H9 (cell line): Measurements from ENCODE around the gene MYBPC2. TPM values are rescaled to one million over a fixed set of nuclear protein-coding genes. Genes with fewer than 3 reads are reported as not detected.

Source experiments
- DNase-seq: peaks from one replicate; pipeline ENCODE4 v3.0.0-alpha.2; 2017
- H2AFZ ChIP-seq: one replicate; pipeline ENCODE4 v1.6.1; 2013; ENCODE audit warnings: mild to moderate bottlenecking, low read length, control low read depth, moderate library complexity
- H2AK5ac ChIP-seq: 2 replicates; pipeline ENCODE4 v1.6.1; 2013; ENCODE audit warnings: low read length, control low read depth, mixed read lengths; ENCODE audit not compliant: insufficient read length
- H2BK120ac ChIP-seq: one replicate; pipeline ENCODE4 v1.6.1; 2013; ENCODE audit warnings: low read depth, mild to moderate bottlenecking, low read length, control low read depth, inconsistent platforms; ENCODE audit not compliant: poor library complexity, severe bottlenecking
- H2BK12ac ChIP-seq: 2 replicates; pipeline ENCODE4 v1.6.1; 2013; ENCODE audit warnings: low read length, control low read depth, mixed read lengths, low read depth; ENCODE audit not compliant: insufficient read length
- H2BK15ac ChIP-seq: 2 replicates; pipeline ENCODE4 v1.6.1; 2013; ENCODE audit warnings: low read depth, low read length, control low read depth
- H2BK20ac ChIP-seq: one replicate; pipeline ENCODE4 v1.6.1; 2013; ENCODE audit warnings: low read depth, mild to moderate bottlenecking, low read length, control low read depth, inconsistent platforms; ENCODE audit not compliant: poor library complexity, severe bottlenecking
- H2BK5ac ChIP-seq: 2 replicates; pipeline ENCODE4 v1.6.1; 2013; ENCODE audit warnings: low read length, control low read depth, mixed read lengths; ENCODE audit not compliant: insufficient read length
- H3K14ac ChIP-seq: 2 replicates; pipeline ENCODE4 v1.6.1; 2013; ENCODE audit warnings: low read length, control low read depth; ENCODE audit not compliant: insufficient read depth
- H3K18ac ChIP-seq: 2 replicates; pipeline ENCODE4 v1.6.1; 2013; ENCODE audit warnings: low read depth, mild to moderate bottlenecking, mixed read lengths, low read length, control low read depth; ENCODE audit not compliant: insufficient read length
- H3K23ac ChIP-seq: 2 replicates; pipeline ENCODE4 v1.6.1; 2013; ENCODE audit warnings: low read length, control low read depth, mixed read lengths, low read depth; ENCODE audit not compliant: insufficient read length
- H3K23me2 ChIP-seq: 2 replicates; pipeline ENCODE4 v1.6.1; 2013; ENCODE audit warnings: low read depth, mild to moderate bottlenecking, mixed read lengths, low read length, control low read depth; ENCODE audit not compliant: insufficient read length, poor library complexity, severe bottlenecking
- H3K27ac ChIP-seq: 2 replicates; pipeline ENCODE4 v1.5.1; 2013; ENCODE audit warnings: low read length, control low read depth, mixed read lengths, low read depth; ENCODE audit not compliant: insufficient read length
- H3K27me3 ChIP-seq: 2 replicates; pipeline ENCODE4 v1.6.1; 2013; ENCODE audit warnings: low read length, control low read depth, inconsistent platforms; ENCODE audit not compliant: insufficient read depth
- H3K4ac ChIP-seq: 2 replicates; pipeline ENCODE4 v1.6.1; 2013; ENCODE audit warnings: low read depth, mild to moderate bottlenecking, control low read depth, inconsistent platforms, low read length, moderate library complexity
- H3K4me1 ChIP-seq: 2 replicates; pipeline ENCODE4 v1.6.1; 2013; ENCODE audit warnings: low read length, control low read depth, inconsistent platforms; ENCODE audit not compliant: insufficient read depth
- H3K4me2 ChIP-seq: 2 replicates; pipeline ENCODE4 v1.6.1; 2013; ENCODE audit warnings: low read length, control low read depth, mixed read lengths; ENCODE audit not compliant: insufficient read length, insufficient read depth
- H3K56ac ChIP-seq: 2 replicates; pipeline ENCODE4 v1.6.1; 2013; ENCODE audit warnings: low read depth, mild to moderate bottlenecking, mixed read lengths, low read length, control low read depth; ENCODE audit not compliant: insufficient read length
- H3K79me1 ChIP-seq: 2 replicates; pipeline ENCODE4 v1.6.1; 2013; ENCODE audit warnings: low read depth, mild to moderate bottlenecking, moderate library complexity, low read length, control low read depth, inconsistent platforms; ENCODE audit not compliant: insufficient read depth, poor library complexity, severe bottlenecking
- H3K79me2 ChIP-seq: 2 replicates; pipeline ENCODE4 v1.6.1; 2013; ENCODE audit warnings: low read length, control low read depth, inconsistent platforms; ENCODE audit not compliant: insufficient read depth
- H3K9ac ChIP-seq: 2 replicates; pipeline ENCODE4 v1.6.1; 2013; ENCODE audit warnings: low read length, control low read depth, mixed read lengths; ENCODE audit not compliant: insufficient read length; ENCODE audit errors: extremely low read depth
- H3K9me3 ChIP-seq: one replicate; pipeline ENCODE4 v1.6.1; 2013; ENCODE audit warnings: low read depth, low read length, inconsistent platforms; ENCODE audit not compliant: control insufficient read depth
- H3T11ph ChIP-seq: one replicate; pipeline ENCODE4 v1.6.1; 2013; ENCODE audit warnings: mild to moderate bottlenecking, low read length, control low read depth, inconsistent platforms
- H4K20me1 ChIP-seq: one replicate; pipeline ENCODE4 v1.6.1; 2013; ENCODE audit not compliant: control insufficient read depth, insufficient read length, insufficient read depth
- H4K5ac ChIP-seq: 2 replicates; pipeline ENCODE4 v1.6.1; 2013; ENCODE audit warnings: low read depth, mild to moderate bottlenecking, mixed read lengths, low read length, control low read depth; ENCODE audit not compliant: insufficient read length
- H4K8ac ChIP-seq: replicated peaks from 2 replicates; pipeline ENCODE4 v1.6.1; 2013; ENCODE audit warnings: low read length, control low read depth, mixed read lengths, low read depth; ENCODE audit not compliant: insufficient read length
- H4K91ac ChIP-seq: 2 replicates; pipeline ENCODE4 v1.6.1; 2013; ENCODE audit warnings: low read depth, mild to moderate bottlenecking, moderate library complexity, mixed read lengths, low read length, control low read depth; ENCODE audit not compliant: insufficient read length
- H3K27ac Mint-ChIP-seq, 3 experiments: 2 replicates in 2 of 3; 3 replicates in 1 of 3; pipeline ENCODE4 v1.8.0; 2020 to 2021; ENCODE audit warnings: mixed read lengths in 3 of 3, mild to moderate bottlenecking in 1 of 3, moderate library complexity in 1 of 3
- H3K27me3 Mint-ChIP-seq: 2 replicates; pipeline ENCODE4 v1.8.0; 2021; ENCODE audit warnings: low read depth, mild to moderate bottlenecking, moderate library complexity, mixed read lengths
- H3K36me3 Mint-ChIP-seq, 3 experiments: 2 replicates in 2 of 3; 3 replicates in 1 of 3; pipeline ENCODE4 v1.8.0; 2020 to 2021; ENCODE audit warnings: low read depth in 3 of 3, mixed read lengths in 3 of 3; ENCODE audit not compliant: insufficient read depth in 1 of 3
- H3K4me1 Mint-ChIP-seq, 2 experiments: 2 replicates each; pipeline ENCODE4 v1.8.0; 2020; ENCODE audit warnings: mixed read lengths in 2 of 2
- H3K4me3 Mint-ChIP-seq, 2 experiments: 2 replicates in 1 of 2; 3 replicates in 1 of 2; pipeline ENCODE4 v1.8.0; 2020 to 2021; ENCODE audit warnings: mild to moderate bottlenecking in 2 of 2, mixed read lengths in 2 of 2, moderate library complexity in 1 of 2
- H3K9me3 Mint-ChIP-seq, 2 experiments: 2 replicates in 1 of 2; 3 replicates in 1 of 2; pipeline ENCODE4 v1.8.0; 2020; ENCODE audit warnings: mild to moderate bottlenecking in 2 of 2, mixed read lengths in 2 of 2, moderate library complexity in 1 of 2
- CTCF ChIP-seq: fragments of 200-600 bp; sonication (generic); conservative IDR thresholded peaks from 3 replicates; pipeline ENCODE4 v1.8.0; 2021; ENCODE audit warnings: antibody characterized with exemption, mild to moderate bottlenecking
- WGBS: extraction: QIAGEN DNeasy Blood & Tissue Kit; methylation state at CpG from one replicate; pipeline ENCODE4 v1.1.7; 2013; ENCODE audit warnings: missing lambda C conversion rate, low lambda C conversion rate, mixed read lengths; ENCODE audit not compliant: insufficient read length; ENCODE audit errors: extremely low coverage; 5-methylcytosine and 5-hydroxymethylcytosine counted together
- total RNA-seq: library from RNA; stranded (reverse); gene quantifications from 2 replicates; pipeline ENCODE4 v1.2.1, GENCODE V29; 2021

The MYBPC2 gene
- total RNA-seq, 1 experiment from 2014 or later: 4.9 TPM

- DNase-seq: no peak
- no peak overlapping the region; a peak in 1 of 7 replicates for H3K27ac Mint-ChIP-seq
- Histone ChIP-seq H4K20me1 (peaks cover 6% of the 10 kb centered on the region), H3K79me2 (no peaks in the 10 kb centered on the region), H3K27ac (no peak overlapping the region), H4K91ac (no peak overlapping the region), H2BK120ac (no peak overlapping the region), H3K23me2 (no peaks in the 10 kb centered on the region), H3K27me3 (no peaks in the 10 kb centered on the region), H2BK20ac (no peak overlapping the region), H2BK15ac (no peak overlapping the region), H3T11ph (no peak overlapping the region), H4K5ac (no peak overlapping the region), H2BK5ac (no peak overlapping the region), H2AK5ac (no peak overlapping the region), H3K18ac (no peak overlapping the region), H3K4ac (no peak overlapping the region), H3K79me1 (no peaks in the 10 kb centered on the region), H3K14ac (no peak overlapping the region), H3K9ac (no peak overlapping the region), H3K23ac (no peak overlapping the region), H2AFZ (no peak overlapping the region), H3K4me1 (no peaks in the 10 kb centered on the region), H3K4me2 (no peak overlapping the region), H3K56ac (no peak overlapping the region), H2BK12ac (no peak overlapping the region), H4K8ac (no peak overlapping the region), H3K9me3 (no peaks in the 10 kb centered on the region)
- H3K27me3 Mint-ChIP-seq: peaks cover 13% of the 10 kb centered on the region
- peaks cover 0 to 4% of the 10 kb centered on the region in 2 experiments; a peak in 2 of 4 replicates for H3K4me1 Mint-ChIP-seq
- 100% methylated on average over 1 of the region's 2 CpGs for WGBS
- TF ChIP-seq CTCF: no peak
- H3K36me3 Mint-ChIP-seq: peaks cover 0 to 3% (median 2%) of the 10 kb centered on the region in 3 experiments; a peak in 2 of 7 replicates
- H3K4me3 Mint-ChIP-seq: no peak overlapping the region; a peak in 1 of 5 replicates
- no peaks in the 10 kb centered on the region for H3K9me3 Mint-ChIP-seq
Measured at GRCh38 chr19:50455992-50456391, 23.3 kb downstream of the MYBPC2 start.
